GM18873 (cell line): ENCODE results near the gene COX7A2.

ENCODE experiments used
- ATAC-seq: cut with Tn5 transposase; IDR thresholded peaks from one replicate; pipeline ENCODE4 v1.9.1; 2021; ENCODE audit warnings: mild to moderate bottlenecking, moderate library complexity, moderate number of reproducible peaks; ENCODE audit not compliant: unreplicated experiment, low FRiP score

The COX7A2 gene

GRCh38 chr6:75201901-75202672 is 41.5 kb downstream of the COX7A2 start:
- ATAC-seq = no peak

DNA sequence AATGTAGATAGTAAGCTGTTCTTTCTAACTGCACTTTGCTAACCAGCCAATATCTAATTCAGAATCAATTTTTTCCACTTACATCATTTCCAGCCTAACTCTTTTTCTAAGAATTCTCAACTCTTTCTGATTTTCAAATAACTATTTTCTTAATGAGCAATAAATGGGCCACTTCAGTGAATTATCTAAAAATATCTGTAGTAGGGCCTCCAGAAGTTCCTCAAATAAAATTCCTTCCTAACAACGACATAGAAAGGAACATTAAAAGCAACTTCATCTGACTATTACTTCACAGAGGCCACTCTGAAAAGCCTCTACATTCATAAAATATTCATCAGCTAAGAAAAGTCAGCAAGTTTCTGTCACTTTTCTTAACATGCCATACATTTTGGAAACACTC is 42.6 kb downstream of the COX7A2 start:
- no peak for ATAC-seq

GRCh38 chr6:75199889-75200288 is 43.7 kb downstream of the COX7A2 start:
- ATAC-seq = no peak

DNA sequence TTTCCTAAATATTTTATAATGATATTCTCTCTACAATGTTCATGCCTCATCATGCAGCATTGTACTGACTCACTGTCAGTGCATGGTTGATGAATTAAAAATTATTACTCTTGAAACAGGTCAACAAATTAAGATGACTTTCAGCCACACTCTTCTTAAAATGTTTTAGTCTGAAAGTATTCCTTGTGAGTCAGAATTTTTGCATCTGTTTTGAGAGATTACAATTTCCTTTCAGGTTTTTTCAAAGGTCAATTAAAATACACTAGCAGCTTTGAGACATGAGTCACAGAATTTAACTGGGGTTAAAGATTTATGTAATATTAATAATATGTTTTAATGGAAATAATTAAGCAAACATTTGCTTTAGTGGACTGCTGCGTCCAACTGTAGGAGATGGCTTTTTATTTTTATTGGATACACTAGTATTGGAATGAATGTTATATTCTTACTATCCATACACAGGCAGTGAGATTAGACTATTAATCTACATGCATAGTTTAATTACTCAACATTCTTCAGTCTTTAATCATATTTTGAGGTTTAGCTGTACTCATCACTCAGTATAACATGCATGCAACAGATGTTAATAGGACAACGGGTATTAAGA is 47.4 kb downstream of the COX7A2 start:
- no peak for ATAC-seq

DNA sequence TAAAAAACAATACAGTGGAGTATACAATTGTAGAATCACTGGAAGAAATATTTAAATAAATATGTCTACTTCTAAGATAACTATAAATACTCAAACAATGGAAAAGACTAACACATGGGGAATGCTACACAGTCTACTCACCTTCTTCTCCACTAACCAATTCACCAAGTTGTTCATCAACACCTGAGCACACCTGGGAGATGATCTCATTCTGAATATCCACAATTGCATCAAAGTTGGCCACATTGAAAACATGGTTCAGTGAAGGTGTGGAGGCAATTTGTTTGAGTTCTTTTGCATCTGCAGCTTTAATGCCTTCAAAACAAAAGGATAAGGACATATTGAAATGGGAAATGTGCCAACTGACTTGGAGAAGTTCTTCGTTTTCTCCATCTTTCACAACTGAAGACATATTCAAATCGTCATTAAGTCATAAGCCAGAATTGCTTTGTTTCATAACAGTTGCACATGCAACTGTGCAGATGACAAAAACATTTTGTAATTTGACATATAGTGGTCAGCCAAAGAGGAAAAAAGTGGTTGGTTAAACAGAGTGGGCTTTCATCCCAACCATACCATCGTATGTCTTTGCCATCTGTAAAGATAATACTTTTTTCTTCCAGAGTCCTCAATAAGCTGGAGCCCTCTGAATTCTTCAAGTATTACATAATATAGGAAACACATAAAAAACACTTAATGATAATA is 55.2 kb downstream of the COX7A2 start:
- no peak for ATAC-seq
